Neuronal stem cell (in vitro differentiated cells): ENCODE measurements around the gene CAMKK2.
"Not testable (repeated sequence)": the region's sequence is repeated elsewhere in the genome, so short reads cannot be mapped to it uniquely, and the experiment has no call there.

Source experiments
- DNase-seq: peaks from one replicate; pipeline ENCODE4 v3.0.0-alpha.2; 2013; ENCODE audit warnings: low spot score
- H2AFZ ChIP-seq: one replicate; pipeline ENCODE4 v1.6.1; 2013; ENCODE audit warnings: mild to moderate bottlenecking, low read length, inconsistent platforms
- H2AK5ac ChIP-seq: 2 replicates; pipeline ENCODE4 v1.6.1; 2013; ENCODE audit warnings: low read depth, mild to moderate bottlenecking, inconsistent platforms, low read length, moderate library complexity, mixed read lengths
- H2BK120ac ChIP-seq: 2 replicates; pipeline ENCODE4 v1.6.1; 2013; ENCODE audit warnings: low read depth, mild to moderate bottlenecking, inconsistent platforms, low read length, moderate library complexity, mixed read lengths
- H2BK12ac ChIP-seq: one replicate; pipeline ENCODE4 v1.6.1; 2013; ENCODE audit warnings: low read length, inconsistent platforms
- H2BK15ac ChIP-seq: 2 replicates; pipeline ENCODE4 v1.6.1; 2013; ENCODE audit warnings: mild to moderate bottlenecking, low read length, inconsistent platforms, mixed read lengths
- H2BK5ac ChIP-seq: one replicate; pipeline ENCODE4 v1.6.1; 2013; ENCODE audit warnings: inconsistent platforms, mild to moderate bottlenecking, low read length, moderate library complexity
- H3K14ac ChIP-seq: one replicate; pipeline ENCODE4 v1.6.1; 2013; ENCODE audit warnings: low read length, inconsistent platforms
- H3K18ac ChIP-seq: 2 replicates; pipeline ENCODE4 v1.6.1; 2013; ENCODE audit warnings: low read length, inconsistent platforms
- H3K23ac ChIP-seq: 2 replicates; pipeline ENCODE4 v1.6.1; 2013; ENCODE audit warnings: low read depth, mild to moderate bottlenecking, mixed read lengths, low read length, inconsistent platforms; ENCODE audit not compliant: poor library complexity
- H3K27ac ChIP-seq: replicated peaks from 3 replicates; pipeline ENCODE4 v1.5.1; 2013; ENCODE audit warnings: low read length, inconsistent platforms
- H3K27me3 ChIP-seq, 3 experiments: 2 replicates each; pipeline ENCODE4 v1.6.1; 2013; ENCODE audit warnings: low read length in 3 of 3, mild to moderate bottlenecking in 2 of 3, inconsistent platforms in 1 of 3, low read depth in 1 of 3, mixed read lengths in 1 of 3, moderate library complexity in 1 of 3; ENCODE audit not compliant: control insufficient read depth in 3 of 3, insufficient read depth in 3 of 3
- H3K36me3 ChIP-seq, 2 donors: replicated peaks in 1 of 2; 2 replicates each; pipeline ENCODE4 v1.6.1; 2013; ENCODE audit warnings: low read length in 2 of 2; ENCODE audit not compliant: control insufficient read depth in 2 of 2, insufficient read depth in 2 of 2
- H3K4ac ChIP-seq: 2 replicates; pipeline ENCODE4 v1.6.1; 2013; ENCODE audit warnings: inconsistent platforms, mild to moderate bottlenecking, low read length, moderate library complexity
- H3K4me1 ChIP-seq, 2 donors: 1 replicate in 1 of 2; 2 replicates in 1 of 2; pipeline ENCODE4 v1.6.1; 2013; ENCODE audit warnings: low read length in 2 of 2, low read depth in 1 of 2; ENCODE audit not compliant: control insufficient read depth in 2 of 2, insufficient read depth in 1 of 2
- H3K4me2 ChIP-seq: one replicate; pipeline ENCODE4 v1.6.1; 2013; ENCODE audit warnings: mild to moderate bottlenecking, low read length, inconsistent platforms; ENCODE audit not compliant: insufficient read depth, poor library complexity, severe bottlenecking
- H3K4me3 ChIP-seq, 2 donors: 2 replicates each; pipeline ENCODE4 v1.5.1; 2013; ENCODE audit warnings: low read length in 2 of 2, mild to moderate bottlenecking in 2 of 2, inconsistent platforms in 1 of 2, moderate library complexity in 1 of 2
- H3K79me1 ChIP-seq: one replicate; pipeline ENCODE4 v1.6.1; 2013; ENCODE audit warnings: low read depth, mild to moderate bottlenecking, inconsistent platforms, low read length, moderate library complexity
- H3K9ac ChIP-seq: one replicate; pipeline ENCODE4 v1.6.1; 2013; ENCODE audit warnings: mild to moderate bottlenecking, low read depth, low read length, inconsistent platforms; ENCODE audit not compliant: poor library complexity
- H3K9me3 ChIP-seq, 2 donors: replicated peaks in 1 of 2; 2 replicates each; pipeline versions ENCODE3 to v1.6.1; 2013; ENCODE audit warnings: low read length in 2 of 2, mild to moderate bottlenecking in 2 of 2, inconsistent platforms in 1 of 2, low read depth in 1 of 2, mixed read lengths in 1 of 2, moderate library complexity in 1 of 2; ENCODE audit not compliant: control insufficient read depth in 2 of 2, insufficient read depth in 1 of 2
- H4K8ac ChIP-seq: one replicate; pipeline ENCODE4 v1.6.1; 2013; ENCODE audit warnings: low read depth, mild to moderate bottlenecking, inconsistent platforms, low read length, moderate library complexity
- H4K91ac ChIP-seq: one replicate; pipeline ENCODE4 v1.6.1; 2013; ENCODE audit warnings: low read length, low read depth, mild to moderate bottlenecking, inconsistent platforms; ENCODE audit not compliant: poor library complexity
- WGBS, 2 donors: extraction: QIAGEN DNeasy Blood & Tissue Kit; methylation state at CpG; one replicate each; pipeline ENCODE4 v1.1.7; 2013; ENCODE audit warnings: missing lambda C conversion rate in 2 of 2, mixed read lengths in 1 of 2; ENCODE audit not compliant: insufficient read length in 2 of 2, insufficient replicate concordance in 1 of 2; ENCODE audit errors: extremely low coverage in 2 of 2; 5-methylcytosine and 5-hydroxymethylcytosine counted together

CAMKK2 gene

GRCh38 chr12:121228919-121229665 is 67.4 kb downstream of the CAMKK2 start:
- H2BK120ac ChIP-seq: no peak overlapping the region
- H2BK5ac ChIP-seq: peak overlapping the region; percentile 72
- no peak overlapping the region for H2AK5ac ChIP-seq
- H3K4me1 ChIP-seq: no peaks in the 10 kb centered on the region
- peak overlapping the region; percentile 53 for H3K18ac ChIP-seq
- peak overlapping the region in 1 of 2 donors; percentile 0 for H3K4me3 ChIP-seq
- H4K8ac ChIP-seq: no peak overlapping the region
- no CpG with 5 or more reads among the region's 24 CpGs for WGBS, 2 donors
- H2AFZ ChIP-seq: no peak overlapping the region
- H3K4me2 ChIP-seq: no peak overlapping the region
- DNase-seq: no peak
- H3K4ac ChIP-seq: no peak overlapping the region
- H3K9ac ChIP-seq: peak overlapping the region; percentile 50
- H3K27ac ChIP-seq: no peak overlapping the region
- H2BK12ac ChIP-seq: no peak overlapping the region
- H3K14ac ChIP-seq: no peak overlapping the region
- H3K23ac ChIP-seq: peak overlapping the region; percentile 51
- no peaks in the 10 kb centered on the region for H3K9me3 ChIP-seq
- H3K27me3 ChIP-seq: no peaks in the 10 kb centered on the region
- no peak overlapping the region for H4K91ac ChIP-seq
- peaks cover 3 to 24% of the 10 kb centered on the region in 2 donors for H3K36me3 ChIP-seq
- H2BK15ac ChIP-seq: no peak overlapping the region
- no peaks in the 10 kb centered on the region for H3K79me1 ChIP-seq

DNA sequence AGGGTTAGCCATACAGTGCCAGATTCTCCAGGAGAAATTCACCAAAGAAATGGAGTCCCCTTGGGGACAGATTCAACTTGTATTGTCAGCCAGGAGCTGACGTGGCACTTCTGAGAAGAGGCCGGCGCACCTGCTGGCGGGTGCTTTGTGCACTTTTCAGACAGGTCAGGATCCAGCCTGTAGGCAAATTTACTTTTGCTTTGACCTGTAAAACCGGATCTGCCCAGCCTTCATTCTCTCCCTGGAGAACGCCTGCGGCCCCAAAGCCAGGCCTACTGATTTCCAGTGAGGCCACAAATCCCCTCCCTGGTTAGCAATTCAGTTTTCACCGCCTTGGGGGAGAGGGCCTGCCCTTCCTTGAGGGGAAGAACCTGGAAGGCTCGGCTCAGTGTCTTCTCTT is 69.2 kb downstream of the CAMKK2 start:
- H3K4me2 ChIP-seq: no peak overlapping the region
- H3K79me1 ChIP-seq: peaks cover 5% of the 10 kb centered on the region
- no CpG with 5 or more reads among the region's 9 CpGs for WGBS, 2 donors
- H3K18ac ChIP-seq: no peak overlapping the region
- no peak overlapping the region for H2AFZ ChIP-seq
- no peak overlapping the region for H2BK120ac ChIP-seq
- no peak overlapping the region for H2BK12ac ChIP-seq
- no peak for DNase-seq
- H2BK15ac ChIP-seq: no peak overlapping the region
- H3K23ac ChIP-seq: no peak overlapping the region
- no peak overlapping the region for H4K8ac ChIP-seq
- no peak overlapping the region for H3K27ac ChIP-seq
- H3K9ac ChIP-seq: no peak overlapping the region
- H4K91ac ChIP-seq: no peak overlapping the region
- no peak overlapping the region for H3K14ac ChIP-seq
- H3K4me1 ChIP-seq: no peaks in the 10 kb centered on the region
- no peak overlapping the region for H3K4ac ChIP-seq
- no peak overlapping the region for H3K4me3 ChIP-seq
- H3K27me3 ChIP-seq: no peaks in the 10 kb centered on the region
- no peaks in the 10 kb centered on the region for H3K9me3 ChIP-seq
- no peak overlapping the region for H2AK5ac ChIP-seq
- no peak overlapping the region for H2BK5ac ChIP-seq
- H3K36me3 ChIP-seq: peaks cover 5 to 20% of the 10 kb centered on the region in 2 donors

- H3K9ac ChIP-seq, H2BK12ac ChIP-seq, H3K27me3 ChIP-seq, H3K4me2 ChIP-seq, H2AK5ac ChIP-seq, H3K4ac ChIP-seq, H4K91ac ChIP-seq, H3K9me3 ChIP-seq, H3K27ac ChIP-seq, DNase-seq, H3K14ac ChIP-seq, H2BK120ac ChIP-seq, H3K4me1 ChIP-seq, H4K8ac ChIP-seq, H2BK5ac ChIP-seq, H3K23ac ChIP-seq, H3K79me1 ChIP-seq, H3K18ac ChIP-seq, H3K4me3 ChIP-seq, H2AFZ ChIP-seq, H2BK15ac ChIP-seq: not testable (repeated sequence)
- no CpG with 5 or more reads among the region's 8 CpGs for WGBS, 2 donors
- peaks cover 4 to 20% of the 10 kb centered on the region in 2 donors for H3K36me3 ChIP-seq
These were observed 69.6 kb downstream of the CAMKK2 start for GRCh38 chr12:121226871-121227270.

GRCh38 chr12:121226399-121226798 is 70.1 kb downstream of the CAMKK2 start:
- Histone ChIP-seq H3K36me3 (peaks cover 4 to 20% of the 10 kb centered on the region in 2 donors), H3K18ac (no peak overlapping the region), H3K9me3 (no peaks in the 10 kb centered on the region), H2BK15ac (no peak overlapping the region), H2AFZ (no peak overlapping the region), H3K14ac (no peak overlapping the region), H4K8ac (no peak overlapping the region), H3K79me1 (peaks cover 5% of the 10 kb centered on the region), H4K91ac (no peak overlapping the region), H3K4me1 (no peaks in the 10 kb centered on the region), H2BK120ac (no peak overlapping the region), H3K4me3 (no peak overlapping the region), H2BK5ac (no peak overlapping the region), H3K9ac (no peak overlapping the region), H3K27me3 (no peaks in the 10 kb centered on the region), H2AK5ac (no peak overlapping the region), H2BK12ac (no peak overlapping the region), H3K4me2 (no peak overlapping the region), H3K27ac (no peak overlapping the region), H3K23ac (no peak overlapping the region), H3K4ac (no peak overlapping the region)
- WGBS, 2 donors: no CpG with 5 or more reads among the region's 8 CpGs
- no peak for DNase-seq
